Astrocyte (in vitro differentiated cells and primary cell): ENCODE measurements around the gene MIA.

Experiments used
- EZH2 ChIP-seq: IDR thresholded peaks from 2 replicates; pipeline ENCODE4 v1.6.1; 2012; ENCODE audit warnings: mild to moderate bottlenecking, low read length, inconsistent platforms; ENCODE audit not compliant: insufficient read depth
- TF ChIP-seq, protein P1 (sequence below): IDR thresholded peaks from 2 replicates; pipeline ENCODE4 v1.5.1; 2011; ENCODE audit warnings: low read depth, mild to moderate bottlenecking, inconsistent platforms, low read length, moderate library complexity; ENCODE audit not compliant: insufficient read depth

DNA sequence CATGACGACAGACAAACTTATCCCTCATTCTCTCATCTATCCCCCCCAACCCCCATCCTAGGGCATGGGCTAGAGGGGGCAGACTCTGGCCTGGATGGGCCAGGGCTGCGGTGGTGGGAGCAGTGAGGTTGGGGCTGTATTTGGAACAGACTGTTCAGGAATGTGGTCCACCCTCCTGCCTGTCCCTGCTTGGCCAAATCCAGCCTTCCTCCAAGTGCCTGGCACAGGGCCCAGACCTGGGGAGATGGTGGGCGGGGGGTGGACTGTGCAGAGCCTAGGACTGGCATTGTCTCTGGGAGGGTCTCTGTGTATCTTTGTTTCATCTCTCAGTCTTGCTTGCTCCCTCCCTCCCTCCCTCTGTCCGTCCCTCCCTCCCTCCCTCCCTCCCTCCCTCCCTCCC is 37.9 kb downstream of the MIA start:
- TF ChIP-seq EZH2: no peak
- TF ChIP-seq, protein P1, sequence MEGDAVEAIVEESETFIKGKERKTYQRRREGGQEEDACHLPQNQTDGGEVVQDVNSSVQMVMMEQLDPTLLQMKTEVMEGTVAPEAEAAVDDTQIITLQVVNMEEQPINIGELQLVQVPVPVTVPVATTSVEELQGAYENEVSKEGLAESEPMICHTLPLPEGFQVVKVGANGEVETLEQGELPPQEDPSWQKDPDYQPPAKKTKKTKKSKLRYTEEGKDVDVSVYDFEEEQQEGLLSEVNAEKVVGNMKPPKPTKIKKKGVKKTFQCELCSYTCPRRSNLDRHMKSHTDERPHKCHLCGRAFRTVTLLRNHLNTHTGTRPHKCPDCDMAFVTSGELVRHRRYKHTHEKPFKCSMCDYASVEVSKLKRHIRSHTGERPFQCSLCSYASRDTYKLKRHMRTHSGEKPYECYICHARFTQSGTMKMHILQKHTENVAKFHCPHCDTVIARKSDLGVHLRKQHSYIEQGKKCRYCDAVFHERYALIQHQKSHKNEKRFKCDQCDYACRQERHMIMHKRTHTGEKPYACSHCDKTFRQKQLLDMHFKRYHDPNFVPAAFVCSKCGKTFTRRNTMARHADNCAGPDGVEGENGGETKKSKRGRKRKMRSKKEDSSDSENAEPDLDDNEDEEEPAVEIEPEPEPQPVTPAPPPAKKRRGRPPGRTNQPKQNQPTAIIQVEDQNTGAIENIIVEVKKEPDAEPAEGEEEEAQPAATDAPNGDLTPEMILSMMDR: no peak
